Amniotic epithelial cell (primary cell): ENCODE results near the gene ZDHHC14.
A peak's percentile ranks its signal among the peaks of the same experiment; 100 is the strongest.

Experiments used
- DNase-seq: peaks from one replicate; pipeline ENCODE4 v3.0.0-alpha.2; 2010; ENCODE audit warnings: low read depth

ZDHHC14 gene

DNA sequence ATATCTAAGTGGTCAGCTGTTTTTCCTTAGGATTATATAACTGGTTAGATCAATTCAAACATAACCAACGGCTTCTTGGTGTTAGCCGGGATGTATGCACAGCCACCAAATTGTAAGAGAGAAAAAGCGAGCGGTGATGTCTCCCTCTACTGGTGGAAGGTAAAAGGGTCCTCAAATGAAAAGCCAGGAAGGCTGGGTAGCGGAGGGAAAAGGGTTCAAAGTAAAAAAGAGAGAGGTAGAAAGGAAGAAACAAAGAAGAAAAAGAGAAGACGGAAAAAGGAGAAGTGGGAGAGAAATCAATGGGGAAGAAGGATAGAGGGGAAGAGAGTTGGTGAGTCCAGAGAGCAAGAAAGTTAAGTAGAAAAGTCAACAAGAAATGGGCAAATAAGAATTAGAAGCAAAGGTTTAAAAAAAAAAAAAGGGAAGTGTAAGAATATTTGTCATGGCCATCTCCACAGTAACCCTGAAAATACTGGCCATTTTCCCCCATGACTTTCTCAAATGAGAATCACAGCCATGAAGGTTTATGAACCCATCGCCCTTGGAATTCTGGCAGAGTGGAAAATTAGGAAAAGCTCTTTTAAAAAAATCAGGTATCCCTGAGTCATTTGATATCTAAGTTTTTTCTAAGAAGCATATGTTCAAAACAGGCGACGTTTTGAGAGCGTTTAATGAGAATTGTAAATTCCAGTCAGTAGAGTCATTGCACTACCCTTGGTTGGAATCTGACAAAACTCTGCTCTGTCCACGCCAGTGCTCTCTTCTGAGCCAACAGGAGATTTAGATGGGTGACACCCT is 286.4 kb downstream of the ZDHHC14 start:
- peak; percentile 45 for DNase-seq

- no peak for DNase-seq
Observed at GRCh38 chr6:157668009-157668401, 287.0 kb downstream of the ZDHHC14 start.

DNA sequence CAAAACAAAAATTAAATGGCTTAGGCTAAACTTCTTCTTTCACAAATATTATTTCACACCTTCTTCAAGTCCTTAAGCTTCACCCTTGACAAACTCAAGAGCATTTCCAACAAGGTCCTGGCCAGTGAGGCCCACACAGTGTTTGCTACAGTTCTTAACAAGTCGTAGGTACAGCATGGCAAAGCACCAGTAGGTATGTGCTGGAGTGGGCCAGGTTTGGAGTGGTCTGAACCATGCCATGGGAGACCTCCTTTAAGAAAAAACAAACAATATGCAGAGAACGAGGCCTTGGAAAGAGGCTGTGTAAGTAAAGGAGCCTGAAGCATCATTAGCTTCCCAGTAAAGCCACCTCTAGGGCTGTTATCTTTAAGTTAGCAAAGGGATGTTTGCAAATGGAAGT is 287.7 kb downstream of the ZDHHC14 start:
- no peak for DNase-seq

- DNase-seq, result no peak
Observed at GRCh38 chr6:157669323-157669722, 288.3 kb downstream of the ZDHHC14 start.

DNA sequence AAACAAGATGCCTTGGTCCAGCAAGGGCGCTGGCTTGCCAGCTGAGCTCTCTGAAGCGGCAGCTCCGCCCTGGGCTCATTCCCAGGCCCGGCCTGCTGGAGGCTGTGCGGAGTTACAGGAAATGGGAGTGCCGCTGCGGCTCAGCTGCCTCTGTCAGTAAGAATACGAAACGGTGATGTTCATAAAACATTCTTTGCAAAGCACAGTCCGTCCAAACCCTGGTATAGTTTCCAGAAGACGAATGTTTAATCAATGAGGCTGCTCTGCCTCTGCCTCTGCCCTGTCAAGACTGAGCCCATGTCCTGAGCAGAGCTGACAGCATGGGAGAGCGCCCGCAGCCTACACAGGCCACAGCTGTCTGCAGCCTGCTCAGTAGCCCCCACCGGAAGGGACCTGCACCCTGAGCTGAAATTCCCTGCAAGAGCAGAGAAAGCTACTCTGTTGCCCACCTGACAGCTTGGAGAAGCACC is 288.8 kb downstream of the ZDHHC14 start:
- peak; percentile 55 for DNase-seq

- no peak for DNase-seq
Observed at GRCh38 chr6:157670466-157671186, 289.6 kb downstream of the ZDHHC14 start.

DNA sequence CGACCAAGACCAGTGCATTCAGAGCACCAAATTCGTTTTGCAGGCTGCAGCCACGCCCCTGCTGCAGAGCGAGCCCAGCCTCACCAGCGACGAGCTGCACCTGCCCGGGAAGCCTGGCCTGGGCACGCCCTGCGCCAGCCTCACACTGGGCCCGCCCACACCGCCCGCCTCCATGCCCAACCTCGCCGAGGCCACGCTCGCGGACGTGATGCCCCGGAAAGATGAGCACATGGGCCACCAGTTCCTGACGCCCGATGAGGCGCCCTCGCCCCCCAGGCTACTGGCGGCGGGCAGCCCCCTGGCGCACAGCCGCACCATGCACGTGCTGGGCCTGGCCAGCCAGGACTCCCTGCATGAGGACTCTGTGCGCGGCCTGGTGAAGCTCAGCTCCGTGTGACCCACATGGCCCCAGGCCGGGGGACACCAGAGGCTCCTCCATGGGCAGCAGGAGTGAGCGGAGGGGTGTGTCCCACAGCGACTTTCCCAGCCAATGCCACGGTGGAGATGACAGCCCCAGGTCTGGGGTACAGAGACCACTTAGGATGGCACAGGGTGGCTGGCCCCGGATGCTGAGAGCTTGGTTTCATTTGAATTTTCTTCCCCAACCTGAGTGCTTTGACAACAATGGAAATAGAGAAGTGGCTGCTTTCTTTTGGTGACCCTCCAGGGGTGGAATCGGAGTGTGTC is 291.9 kb downstream of the ZDHHC14 start:
- no peak for DNase-seq

DNA sequence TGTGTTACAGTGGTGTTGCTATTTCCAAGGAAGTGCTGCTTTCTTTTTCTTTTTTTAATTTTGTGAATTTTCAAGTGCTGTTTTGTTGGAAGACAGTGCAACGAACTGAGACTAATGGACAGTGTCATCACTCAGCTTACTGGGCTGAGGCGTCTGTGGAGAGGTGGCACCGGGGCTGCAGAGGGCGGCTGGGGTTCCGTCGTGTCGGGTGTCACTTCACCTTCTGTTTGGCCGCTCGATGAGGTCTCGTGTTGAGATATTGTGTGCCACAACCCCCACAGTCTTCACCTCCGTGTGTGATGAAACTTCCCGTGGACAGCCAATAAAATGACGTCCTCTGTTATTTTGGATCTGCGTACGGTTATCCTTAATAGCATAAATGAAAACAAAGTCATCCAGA is 292.6 kb downstream of the ZDHHC14 start:
- no peak for DNase-seq

- DNase-seq, result no peak
Observed at GRCh38 chr6:157674061-157674460, 293.1 kb downstream of the ZDHHC14 start.

GRCh38 chr6:157675831-157676230 is 294.8 kb downstream of the ZDHHC14 start:
- no peak for DNase-seq

- no peak for DNase-seq
Observed at GRCh38 chr6:157676241-157676640, 295.3 kb downstream of the ZDHHC14 start.

DNA sequence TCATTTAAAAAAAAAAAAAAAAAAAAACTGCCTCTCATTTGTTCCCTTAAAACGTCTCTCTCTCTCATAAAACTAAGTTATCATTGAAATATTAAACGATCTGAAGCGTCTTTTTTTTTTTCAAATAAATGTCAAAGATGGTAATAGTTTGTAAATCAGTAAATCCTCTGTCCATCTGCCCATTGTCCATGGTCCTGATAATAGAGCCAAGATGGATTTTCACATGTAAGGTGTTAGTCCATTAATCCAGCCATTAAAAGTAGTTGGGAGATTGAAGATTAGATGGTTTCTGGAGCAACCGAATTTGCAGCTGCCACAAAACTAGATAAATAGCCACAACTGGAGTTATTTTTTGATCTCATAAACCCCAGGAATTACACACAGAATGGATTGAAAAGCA is 296.2 kb downstream of the ZDHHC14 start:
- DNase-seq, result no peak

GRCh38 chr6:157679605-157680580 is 298.9 kb downstream of the ZDHHC14 start:
- no peak for DNase-seq

DNA sequence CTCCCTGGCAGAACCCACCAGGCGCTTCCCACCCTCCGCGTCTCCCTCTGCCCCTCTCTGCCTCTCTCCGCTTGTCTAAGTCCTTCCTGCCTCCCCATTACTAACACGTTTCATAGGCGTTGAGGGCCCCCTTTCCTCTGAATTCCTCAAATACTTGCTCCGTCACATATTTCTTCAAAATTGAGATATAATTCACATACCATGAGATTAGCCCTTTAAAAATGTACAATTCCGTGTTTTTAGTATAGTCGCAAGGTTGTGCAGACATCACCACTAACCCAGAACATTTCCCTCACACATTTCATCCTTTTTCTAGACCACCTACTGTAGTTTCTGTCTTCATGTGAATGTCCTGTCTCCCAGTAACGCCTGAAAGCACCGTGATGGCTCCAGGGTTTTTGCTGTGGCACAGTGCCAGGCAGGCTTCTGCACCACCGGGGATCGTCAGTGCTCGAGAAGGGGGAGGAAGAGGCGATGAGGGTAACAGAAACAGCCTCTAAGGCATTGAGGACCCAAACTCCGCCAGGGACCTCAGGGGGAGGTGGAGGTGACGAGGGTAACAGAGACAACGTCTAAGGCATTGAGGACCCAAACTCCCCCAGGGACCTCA is 300.2 kb downstream of the ZDHHC14 start:
- no peak for DNase-seq

DNA sequence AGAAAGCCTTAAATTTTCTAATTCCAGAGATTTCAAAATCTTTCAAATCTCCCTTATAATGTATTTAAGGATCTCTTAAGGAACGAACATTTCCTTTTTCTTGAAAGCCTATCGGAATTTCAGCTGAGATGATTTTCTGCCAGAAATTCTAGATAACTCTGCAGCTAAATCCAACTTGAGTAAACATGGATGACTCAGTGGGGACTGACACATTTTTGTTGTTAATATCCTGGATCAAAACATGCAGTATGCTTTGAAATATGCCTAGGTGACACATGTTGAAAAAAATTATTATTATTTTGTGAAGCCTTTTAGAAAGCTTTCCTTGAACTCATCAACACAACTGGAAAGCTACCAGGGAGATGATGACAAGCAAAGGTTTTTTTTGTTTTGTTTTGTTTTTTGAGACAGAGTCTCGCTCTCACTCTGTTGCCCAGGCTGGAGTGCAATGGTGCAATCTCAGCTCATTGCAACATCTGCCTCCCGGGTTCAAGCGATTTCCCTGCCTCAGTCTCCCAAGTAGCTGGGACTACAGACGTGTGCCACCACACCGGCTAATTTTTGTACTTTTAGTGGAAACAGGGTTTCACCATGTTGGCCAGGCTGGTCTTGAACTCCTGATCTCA is 302.0 kb downstream of the ZDHHC14 start:
- DNase-seq, result peak; percentile 84

DNA sequence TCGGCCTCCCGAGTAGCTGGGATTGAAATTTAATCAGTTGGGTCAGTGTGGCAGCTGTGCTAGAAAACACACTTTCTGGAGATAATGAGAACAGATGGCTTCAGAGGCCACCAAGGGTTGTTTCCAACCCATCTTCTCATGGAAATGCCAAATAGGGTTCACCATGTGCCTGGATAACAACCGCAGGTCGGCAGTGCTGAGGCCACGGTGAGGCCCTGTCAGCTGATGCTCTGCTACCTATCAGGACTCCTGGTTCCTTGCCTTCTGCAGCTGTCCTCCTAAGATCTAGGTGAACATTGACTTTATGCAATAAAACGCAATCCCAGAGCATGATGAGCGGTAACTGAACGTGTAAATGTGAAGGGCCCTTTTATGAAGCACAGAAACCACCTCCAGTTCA is 302.7 kb downstream of the ZDHHC14 start:
- no peak for DNase-seq

DNA sequence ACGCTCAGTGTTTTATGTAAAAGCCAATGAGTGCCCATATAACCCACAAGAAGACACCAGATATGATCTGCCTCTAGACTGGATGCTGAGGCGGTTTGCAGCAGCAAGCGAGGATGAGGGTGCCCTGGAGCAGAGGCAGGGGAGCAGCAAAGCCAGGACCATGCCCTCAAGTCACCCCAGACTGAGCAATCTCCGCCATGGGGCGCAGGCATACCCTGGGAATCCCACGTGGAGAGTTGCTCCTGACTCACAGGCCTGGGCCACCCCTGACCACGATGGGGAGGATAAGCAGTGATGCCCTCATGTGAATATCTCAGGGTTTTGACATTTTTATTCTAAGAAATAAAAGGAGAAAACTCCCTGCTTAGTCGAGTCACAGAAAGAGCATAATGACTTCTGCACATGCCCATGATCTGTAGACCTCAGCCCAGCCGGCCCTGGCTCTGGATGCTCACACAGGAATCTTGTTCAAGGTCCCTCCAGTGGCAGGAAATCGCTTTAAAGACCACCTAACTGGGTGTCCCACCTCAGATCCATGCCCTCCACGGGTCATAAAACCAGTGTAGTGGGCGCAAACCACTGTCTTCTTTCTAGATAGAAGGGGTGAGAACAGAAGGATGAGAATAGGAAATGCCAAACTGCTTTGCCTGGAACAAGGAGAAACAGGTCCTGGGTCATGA is 303.8 kb downstream of the ZDHHC14 start:
- peak; percentile 26 for DNase-seq

GRCh38 chr6:157685596-157686280 is 304.7 kb downstream of the ZDHHC14 start:
- DNase-seq, result no peak

DNA sequence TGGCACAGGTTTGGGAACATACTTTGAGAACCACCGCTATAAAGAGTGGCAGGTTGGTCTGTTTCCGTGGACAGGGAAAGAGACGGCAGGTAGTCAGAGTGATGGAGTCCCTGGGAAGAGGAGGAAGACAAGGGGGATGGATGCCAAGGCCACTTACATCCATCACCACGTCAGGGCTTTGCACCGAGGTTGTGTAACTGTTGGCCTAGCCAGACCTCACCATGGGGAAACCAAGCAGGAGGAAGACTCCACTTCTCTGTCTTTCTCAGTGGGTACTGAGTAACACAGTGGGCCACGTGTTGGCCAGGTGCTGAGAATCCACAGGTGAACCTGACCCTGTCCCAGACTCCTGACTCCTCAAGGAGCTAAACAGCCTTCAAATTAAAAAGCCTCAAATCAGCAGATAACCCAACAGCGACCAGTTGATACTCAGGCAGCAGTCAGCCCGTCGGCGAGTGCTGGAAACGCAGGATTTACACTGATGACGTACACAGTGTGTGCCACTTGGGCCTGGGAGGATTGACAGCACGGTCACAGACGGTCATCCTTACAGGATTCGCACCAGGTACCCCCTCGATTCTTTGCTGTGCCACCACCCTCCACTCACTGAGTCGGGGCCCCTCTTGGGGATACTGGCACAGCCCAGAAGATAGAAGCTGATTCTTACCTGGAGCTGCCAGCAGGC is 307.4 kb downstream of the ZDHHC14 start:
- DNase-seq, result no peak
